Fibroblast of villous mesenchyme (primary cell): Measurements from ENCODE around the gene HBG2. TPM values are rescaled to one million over a fixed set of nuclear protein-coding genes. Genes with fewer than 3 reads are reported as not detected.

ENCODE experiments used
- DNase-seq: peaks from one replicate; pipeline ENCODE4 v3.0.0-alpha.2; 2010; ENCODE audit warnings: low read depth
- H3K4me3 ChIP-seq: 2 replicates; pipeline ENCODE4 v1.5.1; 2011; ENCODE audit warnings: low read depth, mild to moderate bottlenecking, low read length
- total RNA-seq: library from RNA; depleted of rRNA; stranded (reverse); fragments of >200 nt; gene quantifications from 2 replicates; pipeline ENCODE4 v1.2.3, GENCODE V29; 2012
- TF ChIP-seq, protein P1 (sequence below): IDR thresholded peaks from 2 replicates; pipeline ENCODE4 v1.5.1; 2012; ENCODE audit warnings: low read depth, mild to moderate bottlenecking, low read length; ENCODE audit not compliant: insufficient read depth

Gene HBG2
- total RNA-seq, 1 donor, result not detected

DNA sequence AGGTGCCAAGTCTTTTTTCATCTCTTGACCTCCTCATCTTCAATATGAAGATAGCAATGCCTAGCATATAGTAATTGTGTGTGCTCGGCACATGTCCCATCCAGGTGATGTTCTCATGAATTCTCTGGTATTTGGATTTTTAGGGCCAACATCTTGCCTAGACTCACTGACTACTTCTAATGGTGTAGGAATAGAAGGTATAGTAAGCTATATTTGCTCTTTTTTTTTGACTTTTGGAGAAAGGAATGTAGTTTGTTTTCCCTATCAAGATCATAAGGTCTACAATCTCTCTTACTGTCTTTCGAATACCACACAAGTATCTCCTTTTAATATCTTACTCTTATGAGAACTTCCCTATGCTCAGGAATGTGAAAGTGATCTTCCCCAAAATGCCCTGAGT lies 23.5 kb downstream of the HBG2 start:
- DNase-seq, result no peak
- no peak overlapping the region for H3K4me3 ChIP-seq
- TF ChIP-seq, protein P1, sequence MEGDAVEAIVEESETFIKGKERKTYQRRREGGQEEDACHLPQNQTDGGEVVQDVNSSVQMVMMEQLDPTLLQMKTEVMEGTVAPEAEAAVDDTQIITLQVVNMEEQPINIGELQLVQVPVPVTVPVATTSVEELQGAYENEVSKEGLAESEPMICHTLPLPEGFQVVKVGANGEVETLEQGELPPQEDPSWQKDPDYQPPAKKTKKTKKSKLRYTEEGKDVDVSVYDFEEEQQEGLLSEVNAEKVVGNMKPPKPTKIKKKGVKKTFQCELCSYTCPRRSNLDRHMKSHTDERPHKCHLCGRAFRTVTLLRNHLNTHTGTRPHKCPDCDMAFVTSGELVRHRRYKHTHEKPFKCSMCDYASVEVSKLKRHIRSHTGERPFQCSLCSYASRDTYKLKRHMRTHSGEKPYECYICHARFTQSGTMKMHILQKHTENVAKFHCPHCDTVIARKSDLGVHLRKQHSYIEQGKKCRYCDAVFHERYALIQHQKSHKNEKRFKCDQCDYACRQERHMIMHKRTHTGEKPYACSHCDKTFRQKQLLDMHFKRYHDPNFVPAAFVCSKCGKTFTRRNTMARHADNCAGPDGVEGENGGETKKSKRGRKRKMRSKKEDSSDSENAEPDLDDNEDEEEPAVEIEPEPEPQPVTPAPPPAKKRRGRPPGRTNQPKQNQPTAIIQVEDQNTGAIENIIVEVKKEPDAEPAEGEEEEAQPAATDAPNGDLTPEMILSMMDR, result no peak

DNA sequence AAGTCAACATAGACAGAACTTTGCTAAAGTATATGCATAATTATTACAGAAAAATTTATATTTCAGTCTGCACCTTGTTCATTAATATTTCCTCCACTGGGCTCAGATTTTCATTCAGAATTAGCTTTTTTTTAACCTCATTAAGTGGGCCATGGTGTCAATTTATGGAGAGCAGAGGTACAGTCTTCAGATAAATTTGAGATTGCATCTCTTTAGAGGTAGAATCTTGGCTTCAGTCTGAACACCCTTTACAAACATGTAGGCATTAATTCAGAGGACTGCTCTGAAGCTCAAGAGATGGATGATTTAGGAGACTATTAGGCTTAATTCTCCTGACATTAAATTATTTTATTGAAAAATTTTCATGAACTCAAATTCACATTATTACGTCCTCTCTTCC lies 24.3 kb downstream of the HBG2 start:
- TF ChIP-seq, protein P1, result no peak
- H3K4me3 ChIP-seq, result no peak overlapping the region
- no peak for DNase-seq

DNA sequence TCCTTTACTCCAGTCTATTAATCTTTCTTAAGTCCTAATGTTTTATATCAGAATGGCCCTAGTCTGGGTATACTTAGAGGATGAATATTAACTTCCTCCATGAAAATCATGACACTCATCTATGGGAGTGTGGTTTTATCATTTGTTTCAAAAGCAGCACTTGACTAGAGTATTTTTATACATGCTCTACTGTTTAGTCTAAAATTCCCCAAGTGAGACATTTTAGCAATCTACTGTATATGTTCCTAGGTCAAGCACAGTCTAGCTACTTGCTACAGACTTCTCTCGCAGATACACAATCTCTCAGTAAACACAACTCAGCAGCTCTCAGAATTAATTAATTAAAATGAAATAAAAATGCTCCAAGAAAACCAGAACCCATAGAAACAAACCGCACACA lies 24.8 kb downstream of the HBG2 start:
- H3K4me3 ChIP-seq, result no peak overlapping the region
- TF ChIP-seq, protein P1, result no peak
- no peak for DNase-seq

DNA sequence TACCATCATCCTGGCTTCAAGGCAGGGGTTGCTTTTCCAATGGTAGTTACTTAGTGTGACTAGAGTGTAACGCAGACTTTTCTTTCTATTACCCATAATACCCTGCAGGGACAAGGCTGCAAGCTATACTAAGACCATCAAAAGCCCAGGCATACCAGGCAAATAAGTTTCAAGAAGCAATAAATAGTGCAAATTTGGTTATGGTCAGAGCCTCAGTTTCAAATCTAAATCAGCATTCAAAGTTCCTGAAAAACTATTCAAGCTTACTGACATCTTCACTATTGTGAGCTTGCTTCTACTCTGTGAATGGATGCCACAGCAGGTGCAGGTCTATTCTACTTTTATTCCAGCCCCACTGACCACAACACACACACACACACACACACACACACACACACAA lies 25.2 kb downstream of the HBG2 start:
- TF ChIP-seq, protein P1, result no peak
- no peak for DNase-seq
- no peak overlapping the region for H3K4me3 ChIP-seq

DNA sequence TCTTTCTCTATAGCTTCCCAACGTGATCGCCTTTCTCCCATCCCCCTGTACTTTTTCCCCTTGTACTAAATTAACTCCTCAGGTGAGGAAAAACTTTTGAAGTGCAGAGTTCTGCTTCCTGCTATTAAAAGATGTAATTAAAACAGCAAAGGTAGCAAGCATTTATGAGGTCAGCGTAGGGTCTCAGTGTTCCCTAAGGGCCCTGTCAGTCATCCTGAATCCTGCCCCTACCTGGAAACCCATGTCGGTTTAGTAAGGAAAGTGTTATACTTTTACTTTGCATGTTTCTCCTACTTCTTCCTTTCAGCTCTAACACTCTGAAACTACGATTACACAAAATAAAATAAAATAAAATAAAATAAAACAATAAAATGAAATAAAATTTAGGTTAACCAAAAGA lies 26.5 kb downstream of the HBG2 start:
- no peak for DNase-seq
- no peak overlapping the region for H3K4me3 ChIP-seq
- TF ChIP-seq, protein P1, result no peak

DNA sequence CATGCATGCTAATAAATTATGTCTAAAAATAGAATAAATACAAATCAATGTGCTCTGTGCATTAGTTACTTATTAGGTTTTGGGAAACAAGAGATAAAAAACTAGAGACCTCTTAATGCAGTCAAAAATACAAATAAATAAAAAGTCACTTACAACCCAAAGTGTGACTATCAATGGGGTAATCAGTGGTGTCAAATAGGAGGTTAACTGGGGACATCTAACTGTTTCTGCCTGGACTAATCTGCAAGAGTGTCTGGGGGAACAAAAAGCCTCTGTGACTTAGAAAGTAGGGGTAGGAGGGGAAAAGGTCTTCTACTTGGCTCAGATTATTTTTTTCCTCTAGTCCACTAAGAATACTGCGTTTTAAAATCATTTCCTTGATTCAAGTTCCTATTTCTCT lies 26.9 kb downstream of the HBG2 start:
- H3K4me3 ChIP-seq, result no peak overlapping the region
- no peak for DNase-seq
- TF ChIP-seq, protein P1, result no peak

DNA sequence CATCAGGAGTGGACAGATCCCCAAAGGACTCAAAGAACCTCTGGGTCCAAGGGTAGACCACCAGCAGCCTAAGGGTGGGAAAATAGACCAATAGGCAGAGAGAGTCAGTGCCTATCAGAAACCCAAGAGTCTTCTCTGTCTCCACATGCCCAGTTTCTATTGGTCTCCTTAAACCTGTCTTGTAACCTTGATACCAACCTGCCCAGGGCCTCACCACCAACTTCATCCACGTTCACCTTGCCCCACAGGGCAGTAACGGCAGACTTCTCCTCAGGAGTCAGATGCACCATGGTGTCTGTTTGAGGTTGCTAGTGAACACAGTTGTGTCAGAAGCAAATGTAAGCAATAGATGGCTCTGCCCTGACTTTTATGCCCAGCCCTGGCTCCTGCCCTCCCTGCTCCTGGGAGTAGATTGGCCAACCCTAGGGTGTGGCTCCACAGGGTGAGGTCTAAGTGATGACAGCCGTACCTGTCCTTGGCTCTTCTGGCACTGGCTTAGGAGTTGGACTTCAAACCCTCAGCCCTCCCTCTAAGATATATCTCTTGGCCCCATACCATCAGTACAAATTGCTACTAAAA lies 27.8 kb downstream of the HBG2 start, which contains the start of gene HBB:
Gene HBB (minus strand): TSS at position 340 of the 579 bp plus-strand sequence. CDS start 50 bp downstream, at position 290.
- TF ChIP-seq, protein P1, result no peak
- H3K4me3 ChIP-seq, result no peak within 1 kb of the TSS
- no peak for DNase-seq
